Common myeloid progenitor, CD34-positive (primary cell): Measurements from ENCODE around the gene SLC26A11.

Source experiments
- CTCF ChIA-PET: fragments of 350-600 bp; sonication (Branson Sonifier 250); formaldehyde crosslinking; loops from one replicate; lab custom pipeline; 2021; ENCODE audit warnings: antibody characterized with exemption; lab: Charles Lee
- POLR2A ChIA-PET: fragments of 350-600 bp; sonication (Branson Sonifier 250); formaldehyde crosslinking; loops from one replicate; lab custom pipeline; 2021; ENCODE audit warnings: antibody characterized with exemption; lab: Charles Lee
- DNase-seq, 3 donors: peaks; one replicate each; pipeline versions ENCODE4 v3.0.0 to v3.0.0-alpha.2; 2013
- H3K27ac ChIP-seq, 2 experiments: 1 replicate in 1 of 2; 2 replicates in 1 of 2; pipeline ENCODE4 v1.7.0; 2013; ENCODE audit warnings: inconsistent platforms in 2 of 2, low read length in 2 of 2, mild to moderate bottlenecking in 2 of 2, low read depth in 1 of 2, moderate library complexity in 1 of 2; ENCODE audit not compliant: severe bottlenecking in 2 of 2, insufficient read depth in 1 of 2, poor library complexity in 1 of 2
- H3K27me3 ChIP-seq, 5 experiments: replicated peaks in 2 of 5; 1 replicate in 3 of 5; 2 replicates in 2 of 5; pipeline versions ENCODE4 v1.6.1 to v1.7.0; 2013; ENCODE audit warnings: low read length in 4 of 5, mild to moderate bottlenecking in 2 of 5, moderate library complexity in 2 of 5, inconsistent platforms in 1 of 5; ENCODE audit not compliant: insufficient read depth in 5 of 5, control insufficient read depth in 4 of 5
- H3K36me3 ChIP-seq, 4 experiments: 1 replicate in 2 of 4; 2 replicates in 2 of 4; pipeline versions ENCODE4 v1.6.1 to v1.7.0; 2013; ENCODE audit warnings: low read length in 3 of 4, control low read depth in 1 of 4, mild to moderate bottlenecking in 1 of 4; ENCODE audit not compliant: control insufficient read depth in 4 of 4, insufficient read depth in 4 of 4
- H3K4me1 ChIP-seq, 4 experiments: 1 replicate in 3 of 4; 2 replicates in 1 of 4; pipeline versions ENCODE4 v1.6.1 to v1.7.1; 2013; ENCODE audit warnings: low read length in 3 of 4, mild to moderate bottlenecking in 3 of 4, control low read depth in 1 of 4, inconsistent platforms in 1 of 4, moderate library complexity in 1 of 4; ENCODE audit not compliant: control insufficient read depth in 4 of 4, insufficient read depth in 4 of 4; ENCODE audit errors: control extremely low read depth in 1 of 4
- H3K4me3 ChIP-seq, 7 experiments: 1 replicate in 4 of 7; 2 replicates in 3 of 7; pipeline versions ENCODE4 v1.5.1 to v1.7.0; 2013; ENCODE audit warnings: mild to moderate bottlenecking in 7 of 7, low read length in 6 of 7, moderate library complexity in 6 of 7, inconsistent platforms in 2 of 7, low read depth in 2 of 7, control low read depth in 1 of 7; ENCODE audit not compliant: insufficient read depth in 4 of 7, control insufficient read depth in 1 of 7; ENCODE audit errors: extremely low read depth in 1 of 7
- H3K9me3 ChIP-seq, 5 experiments: 1 replicate in 4 of 5; 2 replicates in 1 of 5; pipeline versions ENCODE4 v1.6.1 to v1.7.1; 2013; ENCODE audit warnings: low read length in 4 of 5, mild to moderate bottlenecking in 2 of 5, inconsistent platforms in 1 of 5, low read depth in 1 of 5, moderate library complexity in 1 of 5; ENCODE audit not compliant: control insufficient read depth in 4 of 5, insufficient read depth in 2 of 5; ENCODE audit errors: control extremely low read depth in 1 of 5
- WGBS: methylation state at CpG from one replicate; pipeline ENCODE4 v1.1.5; 2013; ENCODE audit not compliant: insufficient coverage; 5-methylcytosine and 5-hydroxymethylcytosine counted together

Gene SLC26A11

GRCh38 chr17:80181431-80181830 lies 38.8 kb upstream of the SLC26A11 start:
- WGBS = 91% methylated on average over 12 of the region's 17 CpGs
- ChIA-PET CTCF (no interaction called here), POLR2A (no interaction called here)
- no peaks in the 10 kb centered on the region for H3K36me3 ChIP-seq
- no peaks in the 10 kb centered on the region for H3K4me1 ChIP-seq
- H3K27me3 ChIP-seq = peaks cover 0 to 14% (median 3%) of the 10 kb centered on the region in 5 experiments
- H3K27ac ChIP-seq = no peak overlapping the region
- H3K4me3 ChIP-seq = no peak overlapping the region
- no peaks in the 10 kb centered on the region for H3K9me3 ChIP-seq
- DNase-seq = no peak

- 95% methylated on average over 27 of the region's 30 CpGs for WGBS
- CTCF ChIA-PET = no interaction called here
- no peak for DNase-seq
Measured at GRCh38 chr17:80182118-80182844, 37.9 kb upstream of the SLC26A11 start.

DNA sequence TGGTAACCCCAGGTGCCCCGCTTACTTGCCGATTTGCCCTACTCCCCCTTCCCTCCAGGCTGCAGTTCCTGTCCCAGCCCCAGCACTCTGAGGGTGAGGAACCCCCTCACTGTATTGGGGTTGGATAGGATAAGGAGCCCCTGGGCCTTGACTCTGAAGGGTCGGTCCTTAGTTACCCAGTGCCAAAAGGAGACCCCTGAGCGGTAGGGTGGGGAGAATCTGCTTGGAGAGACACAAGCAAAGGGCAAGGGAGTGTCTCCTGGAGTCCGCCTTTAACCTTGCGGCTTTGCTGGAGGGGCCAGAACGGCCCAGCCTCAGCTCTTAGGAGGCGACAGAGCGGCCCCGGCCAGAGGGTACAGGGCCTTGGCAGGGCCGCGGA lies 37.4 kb upstream of the SLC26A11 start:
- Histone ChIP-seq H3K4me3 (no peak overlapping the region), H3K27me3 (peaks cover 0 to 14% (median 2%) of the 10 kb centered on the region in 5 experiments), H3K36me3 (no peaks in the 10 kb centered on the region), H3K9me3 (no peaks in the 10 kb centered on the region), H3K4me1 (no peaks in the 10 kb centered on the region), H3K27ac (no peak overlapping the region)
- DNase-seq = no peak
- ChIA-PET CTCF (no interaction called here), POLR2A (interaction anchor here (0.5 kb wide), 1 partner anchor 16 kb away, joined by 3 read pairs; no protein-coding TSS in a partner anchor)
- WGBS = 95% methylated on average over 8 of the region's 12 CpGs

More at GRCh38 chr17:80182118-80182844, 37.9 kb upstream of the SLC26A11 start:
- H3K4me1 ChIP-seq = no peaks in the 10 kb centered on the region
- no peaks in the 10 kb centered on the region for H3K9me3 ChIP-seq
- POLR2A ChIA-PET = interaction anchor here (0.5 kb wide), 1 partner anchor 15 kb away, joined by 3 read pairs; no protein-coding TSS in a partner anchor
- H3K27me3 ChIP-seq = peaks cover 0 to 14% (median 2%) of the 10 kb centered on the region in 5 experiments
- H3K27ac ChIP-seq = no peak overlapping the region
- no peaks in the 10 kb centered on the region for H3K36me3 ChIP-seq
- no peak overlapping the region for H3K4me3 ChIP-seq

DNA sequence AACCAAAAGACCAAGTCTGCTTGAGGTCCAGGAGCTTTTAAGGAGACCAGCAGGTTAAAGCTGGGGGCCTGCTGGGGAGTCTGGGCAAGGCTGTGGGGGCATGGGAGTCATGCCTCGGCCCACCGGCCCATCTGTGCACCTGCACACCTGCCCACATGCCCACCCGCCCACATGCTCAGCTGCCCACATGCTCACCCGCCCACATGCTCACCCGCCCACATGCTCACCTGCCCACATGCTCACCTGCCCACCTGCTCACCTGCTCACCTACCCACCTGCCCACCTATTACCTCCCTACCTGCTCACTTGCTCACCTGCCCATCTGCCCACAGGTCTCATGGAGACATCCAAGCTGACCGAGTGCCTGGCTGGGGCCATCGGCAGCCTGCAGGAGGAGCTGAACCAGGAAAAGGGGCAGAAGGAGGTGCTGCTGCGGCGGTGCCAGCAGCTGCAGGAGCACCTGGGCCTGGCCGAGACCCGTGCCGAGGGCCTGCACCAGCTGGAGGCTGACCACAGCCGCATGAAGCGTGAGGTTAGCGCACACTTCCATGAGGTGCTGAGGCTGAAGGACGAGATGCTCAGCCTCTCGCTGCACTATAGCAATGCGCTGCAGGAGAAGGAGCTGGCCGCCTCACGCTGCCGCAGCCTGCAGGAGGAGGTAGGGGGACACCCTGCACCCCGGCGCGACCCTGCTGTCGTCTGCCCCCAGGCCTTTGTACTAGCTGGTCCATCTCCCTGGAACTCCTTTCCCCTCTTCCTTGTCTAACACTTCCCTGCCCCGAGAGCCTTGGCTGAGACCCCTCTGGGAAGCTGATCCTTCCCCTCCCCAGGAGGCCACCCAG lies 36.4 kb upstream of the SLC26A11 start:
- Histone ChIP-seq H3K4me3 (no peak overlapping the region), H3K27me3 (peaks cover 0 to 10% (median 0%) of the 10 kb centered on the region in 5 experiments), H3K4me1 (no peaks in the 10 kb centered on the region), H3K9me3 (no peaks in the 10 kb centered on the region), H3K27ac (no peak overlapping the region), H3K36me3 (no peaks in the 10 kb centered on the region)
- 97% methylated on average over 17 of the region's 26 CpGs for WGBS
- ChIA-PET POLR2A (no interaction called here), CTCF (interaction anchor here (1.6 kb wide), 1 partner anchor 11 kb away, joined by 6 read pairs; no protein-coding TSS in a partner anchor)
- DNase-seq = no peak

DNA sequence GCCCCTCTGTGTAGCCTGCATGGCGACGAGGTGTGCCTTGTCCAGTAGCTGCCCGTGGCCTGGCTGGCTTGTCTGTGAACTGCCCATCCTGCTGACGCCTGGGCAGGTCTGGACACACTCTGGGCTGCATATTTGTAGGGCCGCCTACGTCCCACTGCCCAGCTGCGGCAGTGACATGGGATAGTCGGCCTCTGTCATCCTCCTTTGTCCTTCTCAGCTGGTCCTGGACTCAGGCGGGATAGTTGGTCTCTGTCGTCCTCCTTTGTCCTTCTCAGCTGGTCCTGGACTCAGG lies 35.9 kb upstream of the SLC26A11 start:
- H3K27me3 ChIP-seq = peaks cover 0 to 9% (median 0%) of the 10 kb centered on the region in 5 experiments
- CTCF ChIA-PET = interaction anchor here (1.6 kb wide), 1 partner anchor 11 kb away, joined by 6 read pairs; no protein-coding TSS in a partner anchor
- H3K9me3 ChIP-seq = no peaks in the 10 kb centered on the region
- no peaks in the 10 kb centered on the region for H3K36me3 ChIP-seq
- WGBS = 95% methylated on average over 7 of the region's 10 CpGs
- no peak overlapping the region for H3K27ac ChIP-seq
- POLR2A ChIA-PET = no interaction called here
- H3K4me3 ChIP-seq = no peak overlapping the region
- DNase-seq = no peak
- no peaks in the 10 kb centered on the region for H3K4me1 ChIP-seq

- WGBS = 98% methylated on average over 9 of the region's 9 CpGs
- no peak overlapping the region for H3K4me3 ChIP-seq
- no peak overlapping the region for H3K27ac ChIP-seq
- no peaks in the 10 kb centered on the region for H3K36me3 ChIP-seq
- no peak for DNase-seq
- POLR2A ChIA-PET = interaction anchor here (0.7 kb wide), 1 partner anchor 471 kb away, joined by 3 read pairs; no protein-coding TSS in a partner anchor
- no peaks in the 10 kb centered on the region for H3K4me1 ChIP-seq
- no peaks in the 10 kb centered on the region for H3K27me3 ChIP-seq
- CTCF ChIA-PET = interaction anchor here (1.0 kb wide), 1 partner anchor 9 kb away, joined by 3 read pairs; no protein-coding TSS in a partner anchor
- H3K9me3 ChIP-seq = no peaks in the 10 kb centered on the region
Measured at GRCh38 chr17:80185968-80186367, 34.3 kb upstream of the SLC26A11 start.
